Stimulated activated naive CD8-positive, alpha-beta T cell treated with anti-CD3 and anti-CD28 coated beads, Interleukin-15, Interleukin-2, amounts not matched to agents 100 ng/mL and 50 ng/mL, for 24 hours (primary cell): Measurements from ENCODE around the gene ATP8A2.
"Not testable (repeated sequence)": the region's sequence is repeated elsewhere in the genome, so short reads cannot be mapped to it uniquely, and the experiment has no call there.

Source experiments
- H3K27ac Mint-ChIP-seq: one replicate; pipeline ENCODE4 v1.8.0; 2021; ENCODE audit warnings: mild to moderate bottlenecking, mixed read lengths
- H3K27me3 Mint-ChIP-seq: one replicate; pipeline ENCODE4 v1.8.0; 2021; ENCODE audit warnings: mixed read lengths
- H3K36me3 Mint-ChIP-seq: one replicate; pipeline ENCODE4 v1.8.0; 2021; ENCODE audit warnings: low read depth, mixed read lengths
- H3K4me1 Mint-ChIP-seq: one replicate; pipeline ENCODE4 v1.8.0; 2021; ENCODE audit warnings: low read depth, mixed read lengths
- H3K4me3 Mint-ChIP-seq: one replicate; pipeline ENCODE4 v1.8.0; 2021; ENCODE audit warnings: mild to moderate bottlenecking, mixed read lengths
- H3K9me3 Mint-ChIP-seq: one replicate; pipeline ENCODE4 v1.8.0; 2021; ENCODE audit warnings: mixed read lengths

ATP8A2 gene

DNA sequence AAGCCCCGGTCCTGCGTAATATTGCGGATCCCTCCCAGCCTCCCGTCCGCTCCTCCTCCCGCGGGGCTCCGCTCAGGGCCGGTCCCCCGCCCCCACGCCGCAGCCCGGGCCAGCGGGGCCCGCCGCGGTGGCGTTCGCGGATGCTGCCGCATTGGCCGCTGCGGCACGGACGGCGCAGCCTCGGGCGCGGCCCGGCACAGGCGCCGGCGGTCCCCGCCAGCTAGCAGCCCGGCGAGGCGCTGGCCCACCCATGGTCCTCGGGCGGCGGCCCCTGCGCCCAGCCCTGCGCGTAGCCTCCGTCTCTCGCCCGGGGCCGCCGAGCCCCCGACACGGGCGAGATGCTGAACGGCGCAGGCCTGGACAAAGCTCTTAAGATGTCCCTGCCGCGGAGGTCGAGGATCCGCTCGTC is at the start of gene ATP8A2:
TSS of gene ATP8A2 (plus strand) at position 100 of the 409 bp plus-strand sequence. CDS start at position 339, 239 bp downstream.
- no peak within 1 kb of the TSS for H3K27ac Mint-ChIP-seq

DNA sequence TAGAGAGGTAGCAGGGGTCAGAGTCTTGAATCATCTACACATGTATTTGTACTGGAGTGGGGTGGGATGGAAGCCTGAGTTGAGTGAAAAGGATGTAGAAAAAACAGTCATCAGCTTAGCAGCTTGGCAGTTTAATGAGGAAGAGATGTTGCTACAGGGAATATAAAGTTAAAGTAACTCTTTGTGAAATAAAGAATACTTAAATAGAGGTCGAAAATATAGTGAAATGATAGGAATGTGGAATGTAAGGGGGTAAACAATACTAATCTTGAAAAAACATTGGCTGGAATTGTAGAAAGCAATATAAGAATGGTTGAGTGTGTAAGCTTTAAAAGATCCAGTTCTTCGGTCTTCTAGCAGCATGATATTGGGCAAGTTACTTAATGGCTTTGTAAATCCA is 47.7 kb upstream of the ATP8A2 start:
- Mint-ChIP-seq H3K4me3 (no peak overlapping the region), H3K9me3 (no peaks in the 10 kb centered on the region), H3K36me3 (peaks cover 55% of the 10 kb centered on the region), H3K4me1 (no peaks in the 10 kb centered on the region), H3K27ac (no peak overlapping the region), H3K27me3 (no peaks in the 10 kb centered on the region)

More for the DNA sequence above, at the start of gene ATP8A2:
- Mint-ChIP-seq H3K4me3 (peak within 1 kb of the TSS; percentile 62), H3K27me3 (peaks cover 78% of the 10 kb centered on the region), H3K4me1 (peaks cover 8% of the 10 kb centered on the region), H3K36me3 (no peaks in the 10 kb centered on the region), H3K9me3 (no peaks in the 10 kb centered on the region)

DNA sequence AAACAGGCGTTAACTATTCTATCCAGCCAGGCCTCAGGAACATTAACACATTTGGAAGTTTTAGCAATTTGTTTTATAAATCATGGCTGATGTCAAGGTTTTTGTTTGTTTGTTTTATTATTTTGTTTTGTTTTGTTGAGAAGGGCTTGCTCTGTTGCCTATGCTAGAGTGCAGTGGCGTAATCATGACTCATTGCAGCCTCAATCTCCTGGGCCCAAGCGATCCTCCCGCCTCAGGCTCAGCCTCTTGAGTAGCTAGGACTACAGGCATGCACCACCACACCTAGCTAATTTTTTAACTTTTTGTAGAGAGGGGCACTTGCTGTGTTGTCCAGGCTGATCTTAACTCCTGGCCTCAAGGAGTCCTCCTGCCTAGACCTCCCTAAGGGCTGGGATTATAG is 42.1 kb upstream of the ATP8A2 start:
- H3K4me3 Mint-ChIP-seq = no peak overlapping the region
- H3K27me3 Mint-ChIP-seq = no peaks in the 10 kb centered on the region
- H3K4me1 Mint-ChIP-seq = no peaks in the 10 kb centered on the region
- no peaks in the 10 kb centered on the region for H3K9me3 Mint-ChIP-seq
- H3K36me3 Mint-ChIP-seq = peaks cover 77% of the 10 kb centered on the region
- H3K27ac Mint-ChIP-seq = no peak overlapping the region

DNA sequence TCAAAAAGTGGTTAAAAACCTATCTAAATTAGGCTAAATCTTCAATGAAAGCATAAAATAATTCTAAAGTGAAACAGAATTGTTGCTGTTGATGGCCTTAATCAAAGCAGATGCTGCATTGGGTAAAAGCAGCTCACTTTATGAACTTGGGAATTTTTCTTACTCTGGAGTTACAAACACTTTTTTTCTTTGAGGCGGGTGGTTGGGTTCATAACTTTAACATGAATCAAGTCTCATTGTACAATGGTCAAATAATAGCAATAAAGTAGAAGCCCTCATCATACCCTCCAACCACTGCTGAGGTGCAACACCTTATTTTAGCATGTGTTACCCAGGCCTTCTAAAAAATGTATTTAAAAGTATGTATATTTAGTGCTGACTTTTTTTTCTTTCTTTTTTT is 41.2 kb upstream of the ATP8A2 start:
- H3K9me3 Mint-ChIP-seq = no peaks in the 10 kb centered on the region
- peaks cover 5% of the 10 kb centered on the region for H3K4me1 Mint-ChIP-seq
- H3K27me3 Mint-ChIP-seq = no peaks in the 10 kb centered on the region
- peaks cover 69% of the 10 kb centered on the region for H3K36me3 Mint-ChIP-seq
- no peak overlapping the region for H3K27ac Mint-ChIP-seq
- no peak overlapping the region for H3K4me3 Mint-ChIP-seq

DNA sequence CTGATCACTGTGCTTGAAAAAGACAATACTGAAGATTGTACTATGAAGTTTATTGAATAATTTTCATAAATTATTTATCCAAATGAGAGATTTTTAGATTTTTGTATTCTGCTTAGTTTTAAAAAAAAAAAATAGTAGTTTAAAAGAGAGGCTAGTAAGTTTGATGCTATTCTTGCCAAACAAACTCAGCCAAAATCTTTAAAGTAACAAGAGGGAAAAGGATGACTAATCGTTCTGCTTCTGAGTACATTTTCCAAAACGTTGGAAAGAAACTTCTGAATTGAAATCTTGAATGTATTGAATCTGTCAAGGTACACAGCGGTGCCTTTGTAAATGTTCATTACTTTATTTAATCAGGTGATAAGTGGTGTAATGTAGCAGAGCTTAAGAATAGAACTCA is 35.9 kb upstream of the ATP8A2 start:
- Mint-ChIP-seq H3K27me3 (no peaks in the 10 kb centered on the region), H3K36me3 (peaks cover 70% of the 10 kb centered on the region), H3K27ac (no peak overlapping the region), H3K4me3 (no peak overlapping the region), H3K4me1 (peaks cover 6% of the 10 kb centered on the region), H3K9me3 (no peaks in the 10 kb centered on the region)

DNA sequence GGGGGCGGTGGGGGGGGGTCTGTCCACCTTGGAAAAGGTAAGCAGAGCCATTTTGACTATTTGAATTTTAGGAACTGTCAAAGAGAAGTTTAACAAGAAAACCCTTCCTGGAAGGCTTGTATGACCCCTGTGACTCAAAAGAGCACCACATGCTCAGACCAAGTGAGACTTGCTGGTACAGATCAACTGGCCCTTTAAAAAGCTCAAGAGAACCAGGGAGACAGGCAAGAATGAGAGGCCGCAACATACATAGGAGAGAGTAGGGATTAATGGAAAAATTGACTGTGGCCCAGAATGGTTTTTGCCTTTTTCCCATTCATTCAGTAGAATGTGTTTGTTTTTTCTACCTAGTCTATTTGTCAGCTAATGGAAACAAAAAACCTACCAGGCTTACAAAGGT is 26.2 kb upstream of the ATP8A2 start:
- Mint-ChIP-seq H3K27ac (no peak overlapping the region), H3K4me3 (no peak overlapping the region), H3K36me3 (peaks cover 25% of the 10 kb centered on the region), H3K4me1 (no peaks in the 10 kb centered on the region), H3K9me3 (no peaks in the 10 kb centered on the region), H3K27me3 (no peaks in the 10 kb centered on the region)

DNA sequence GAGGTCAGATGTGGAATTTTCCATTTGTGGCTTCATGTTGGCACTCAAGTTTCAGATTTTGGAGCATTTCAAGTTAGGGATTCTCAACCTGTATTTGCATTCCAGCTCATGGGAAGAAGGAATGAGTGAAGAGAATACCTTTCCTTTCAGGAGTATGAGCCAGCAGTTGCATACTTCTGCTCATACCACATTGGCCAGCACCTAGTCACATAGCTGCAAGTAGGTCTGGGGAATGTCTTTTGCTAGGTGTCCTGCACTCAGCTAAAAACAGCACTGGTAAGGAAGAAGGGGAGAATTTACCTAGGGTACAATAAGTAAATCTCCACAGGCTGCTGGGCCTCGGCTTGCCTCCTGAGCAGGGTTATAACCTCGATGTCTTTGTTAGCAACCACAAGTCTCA is 24.6 kb upstream of the ATP8A2 start:
- Mint-ChIP-seq H3K9me3 (no peaks in the 10 kb centered on the region), H3K36me3 (peaks cover 20% of the 10 kb centered on the region), H3K27me3 (no peaks in the 10 kb centered on the region), H3K4me3 (no peak overlapping the region), H3K27ac (no peak overlapping the region), H3K4me1 (no peaks in the 10 kb centered on the region)

DNA sequence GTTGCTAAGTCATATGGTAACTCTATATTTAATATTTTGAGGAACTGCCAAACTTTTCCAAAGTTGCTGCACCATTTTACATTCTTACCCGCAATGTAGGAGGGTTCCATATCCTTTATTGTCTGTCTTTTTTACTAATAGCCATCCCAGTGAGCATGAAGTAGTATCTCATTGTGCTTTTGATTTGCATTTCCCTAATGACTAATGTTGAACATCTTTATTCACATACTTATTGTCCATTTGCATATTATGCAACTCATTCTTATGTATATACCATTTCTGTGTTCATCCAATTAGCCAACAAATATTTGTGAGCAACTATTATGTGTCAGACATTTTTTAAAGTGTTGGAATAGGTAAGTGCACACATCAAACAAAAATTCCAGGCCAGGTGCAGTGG is 20.4 kb upstream of the ATP8A2 start:
- Mint-ChIP-seq H3K27ac (no peak overlapping the region), H3K27me3 (peaks cover 20% of the 10 kb centered on the region), H3K36me3 (no peaks in the 10 kb centered on the region), H3K4me1 (no peaks in the 10 kb centered on the region), H3K4me3 (no peak overlapping the region), H3K9me3 (no peaks in the 10 kb centered on the region)

DNA sequence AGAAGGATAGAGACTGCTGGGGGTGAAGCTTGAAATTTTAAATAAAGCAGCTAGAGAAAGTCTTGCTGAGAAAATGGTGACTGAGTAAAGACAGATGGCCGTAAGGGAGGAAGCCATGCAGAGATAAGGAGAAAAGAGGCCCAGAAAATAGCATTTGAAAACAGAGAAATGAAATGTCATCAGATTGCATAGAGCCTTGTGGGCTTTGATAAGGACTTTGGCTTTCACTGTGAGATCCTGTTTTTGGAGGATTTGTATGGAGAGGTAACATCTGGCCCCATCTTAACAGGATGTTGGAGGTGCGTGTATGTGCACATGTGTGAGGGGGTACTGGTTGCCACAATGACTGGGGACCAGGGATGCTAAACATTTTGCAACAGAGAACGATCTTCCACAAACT is 19.5 kb upstream of the ATP8A2 start:
- no peaks in the 10 kb centered on the region for H3K4me1 Mint-ChIP-seq
- H3K36me3 Mint-ChIP-seq = no peaks in the 10 kb centered on the region
- no peak overlapping the region for H3K27ac Mint-ChIP-seq
- peaks cover 22% of the 10 kb centered on the region for H3K27me3 Mint-ChIP-seq
- H3K4me3 Mint-ChIP-seq = no peak overlapping the region
- no peaks in the 10 kb centered on the region for H3K9me3 Mint-ChIP-seq

DNA sequence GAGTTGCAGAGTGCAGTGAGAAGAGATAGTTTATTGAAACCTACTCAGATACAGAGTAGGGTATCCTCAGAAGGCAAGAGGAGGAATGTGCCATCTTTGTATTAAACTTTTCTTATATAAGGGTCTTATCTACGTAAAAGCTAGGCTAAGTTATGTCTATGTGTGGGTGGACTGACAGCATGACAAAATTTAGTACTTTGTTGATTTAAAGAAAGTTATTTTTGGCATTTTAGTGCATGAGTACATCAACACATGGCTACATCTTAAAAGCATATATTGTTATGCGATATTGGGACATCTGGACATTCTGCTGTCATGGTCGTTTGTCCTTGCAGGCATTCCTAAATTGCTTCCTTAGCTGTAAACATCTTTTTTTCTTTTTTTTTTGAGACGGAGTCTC is 19.0 kb upstream of the ATP8A2 start:
- H3K4me1 Mint-ChIP-seq = no peaks in the 10 kb centered on the region
- no peak overlapping the region for H3K4me3 Mint-ChIP-seq
- H3K36me3 Mint-ChIP-seq = no peaks in the 10 kb centered on the region
- no peak overlapping the region for H3K27ac Mint-ChIP-seq
- H3K9me3 Mint-ChIP-seq = no peaks in the 10 kb centered on the region
- H3K27me3 Mint-ChIP-seq = peaks cover 26% of the 10 kb centered on the region

DNA sequence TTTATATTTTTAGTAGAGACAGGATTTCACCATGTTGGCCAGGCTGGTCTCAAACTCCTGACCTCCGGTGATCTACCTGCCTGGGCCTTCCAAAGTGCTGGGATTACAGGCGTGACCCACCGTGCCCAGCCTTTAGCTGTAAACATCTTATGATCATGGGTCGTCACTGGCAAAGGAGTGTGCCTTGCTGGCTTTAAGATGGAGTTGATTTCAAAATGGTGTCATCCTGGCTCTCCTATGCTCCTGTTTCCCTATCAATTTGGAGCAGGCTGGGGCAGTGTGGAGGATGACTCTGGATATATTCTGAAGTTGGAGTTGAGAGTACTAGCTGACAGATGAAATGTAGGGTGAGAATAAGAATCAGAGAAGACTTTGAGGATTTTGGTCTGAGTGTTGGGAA is 18.4 kb upstream of the ATP8A2 start:
- peaks cover 31% of the 10 kb centered on the region for H3K27me3 Mint-ChIP-seq
- H3K9me3 Mint-ChIP-seq = no peaks in the 10 kb centered on the region
- no peaks in the 10 kb centered on the region for H3K36me3 Mint-ChIP-seq
- no peak overlapping the region for H3K27ac Mint-ChIP-seq
- H3K4me1 Mint-ChIP-seq = no peaks in the 10 kb centered on the region
- no peak overlapping the region for H3K4me3 Mint-ChIP-seq

DNA sequence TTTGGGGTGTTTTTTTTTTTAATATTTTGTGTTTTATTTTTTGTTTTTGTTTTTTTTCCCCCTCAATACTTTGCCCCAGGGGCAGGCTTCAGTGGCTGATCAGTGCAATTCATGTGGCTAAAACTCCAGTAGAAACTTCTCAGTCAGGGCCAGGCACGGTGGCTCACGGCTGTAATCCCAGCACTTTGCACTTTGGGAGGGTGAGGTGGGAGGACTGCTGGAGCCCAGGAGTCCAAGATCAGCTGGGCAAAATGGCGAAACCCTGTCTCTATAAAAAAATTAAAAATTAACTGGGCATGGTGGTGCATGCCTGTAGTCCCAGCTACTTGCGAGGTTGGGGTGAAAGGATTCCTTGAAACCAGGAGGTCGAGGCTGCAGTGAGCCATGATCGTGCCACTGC is 17.4 kb upstream of the ATP8A2 start:
- no peak overlapping the region for H3K27ac Mint-ChIP-seq
- H3K27me3 Mint-ChIP-seq = peaks cover 32% of the 10 kb centered on the region
- no peaks in the 10 kb centered on the region for H3K9me3 Mint-ChIP-seq
- no peaks in the 10 kb centered on the region for H3K4me1 Mint-ChIP-seq
- no peaks in the 10 kb centered on the region for H3K36me3 Mint-ChIP-seq
- no peak overlapping the region for H3K4me3 Mint-ChIP-seq

DNA sequence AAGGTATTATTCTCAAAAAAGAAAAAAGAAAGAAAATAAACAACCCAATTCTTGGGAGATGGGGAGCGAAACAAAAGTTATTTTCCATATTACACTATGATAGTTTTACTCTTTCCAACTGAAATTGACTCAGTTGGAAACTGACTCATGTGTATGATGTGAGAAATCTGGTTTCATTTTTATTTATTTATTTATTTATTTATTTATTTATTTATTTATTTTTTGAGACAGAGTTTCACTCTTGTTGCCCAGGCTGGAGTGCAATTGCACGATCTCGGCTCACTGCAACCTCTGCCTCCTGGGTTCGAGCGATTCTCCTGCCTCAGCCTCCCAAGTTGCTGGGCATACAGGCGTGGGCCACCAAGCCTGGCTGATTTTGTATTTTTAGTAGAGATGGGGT is 11.3 kb upstream of the ATP8A2 start:
- H3K27ac Mint-ChIP-seq, H3K9me3 Mint-ChIP-seq, H3K4me1 Mint-ChIP-seq, H3K36me3 Mint-ChIP-seq, H3K4me3 Mint-ChIP-seq: not testable (repeated sequence)
- H3K27me3 Mint-ChIP-seq = peaks cover 28% of the 10 kb centered on the region

DNA sequence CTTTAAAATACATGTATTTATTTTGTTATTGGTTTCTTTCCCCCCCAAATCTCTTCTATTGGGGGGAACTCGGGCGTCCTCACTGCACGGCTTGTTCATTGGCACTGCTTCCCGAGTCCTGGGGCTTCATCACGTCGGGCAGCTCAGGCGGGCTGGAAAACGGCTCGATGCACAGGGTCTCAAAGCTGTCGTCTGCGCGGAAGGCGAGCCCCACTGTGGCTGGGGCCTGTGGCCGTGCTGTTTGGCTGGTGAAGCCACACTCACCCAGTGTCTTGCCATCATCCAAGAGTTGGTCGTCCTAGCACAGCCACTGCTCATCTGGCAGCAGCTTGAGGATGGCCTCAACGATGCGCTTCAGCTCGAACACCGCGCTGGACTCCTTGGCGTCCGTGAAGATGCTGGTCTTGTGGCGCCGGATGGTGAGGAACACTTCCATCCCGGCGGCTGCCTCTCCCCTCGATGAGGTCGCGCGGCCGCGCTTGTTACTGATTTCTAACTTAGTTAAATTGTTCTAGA is 6.0 kb upstream of the ATP8A2 start:
- Mint-ChIP-seq H3K4me3 (no peak overlapping the region), H3K27ac (no peak overlapping the region), H3K27me3 (peaks cover 46% of the 10 kb centered on the region), H3K9me3 (no peaks in the 10 kb centered on the region), H3K36me3 (no peaks in the 10 kb centered on the region), H3K4me1 (no peaks in the 10 kb centered on the region)

DNA sequence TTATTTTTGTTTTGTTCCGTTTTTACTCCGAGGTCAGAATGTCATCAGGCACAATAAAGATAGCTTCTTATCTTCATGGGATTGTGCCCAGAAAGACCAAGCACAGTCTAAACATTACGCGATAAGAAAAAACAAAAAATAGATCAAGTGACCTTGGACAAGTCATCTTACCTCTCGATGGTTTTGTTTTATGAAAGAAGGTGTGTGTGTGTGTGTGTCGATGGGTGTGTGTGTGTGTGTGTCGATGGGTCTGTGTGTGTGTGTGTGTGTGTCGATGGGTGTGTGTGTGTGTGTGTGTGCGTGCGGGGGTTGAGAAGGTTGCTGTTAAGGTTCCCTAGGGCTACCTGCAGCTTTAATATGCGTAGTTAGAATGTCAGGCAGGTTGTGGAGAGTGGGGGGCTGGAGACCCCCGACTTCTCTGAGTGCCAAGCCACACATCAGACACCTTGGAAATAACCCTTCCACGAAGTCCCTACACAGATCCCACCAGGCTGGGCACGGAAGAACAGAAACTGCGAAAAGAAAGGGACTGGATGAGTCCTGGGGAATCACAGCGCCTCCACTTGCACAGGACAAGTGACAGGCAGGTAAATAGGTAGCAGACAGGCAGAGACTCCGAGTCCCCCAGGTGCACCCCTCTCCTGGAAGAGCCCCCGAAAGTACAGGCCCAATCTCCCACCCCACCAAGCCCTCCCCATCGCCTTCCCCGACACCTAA is 458 bp upstream of the ATP8A2 start:
- Mint-ChIP-seq H3K4me3 (peak overlapping the region; percentile 62), H3K36me3 (no peaks in the 10 kb centered on the region), H3K27me3 (peaks cover 82% of the 10 kb centered on the region), H3K4me1 (peaks cover 8% of the 10 kb centered on the region), H3K27ac (no peak overlapping the region), H3K9me3 (no peaks in the 10 kb centered on the region)
